G401.6 (cell line): Measurements from ENCODE around the gene MEGF6.

ENCODE experiments used
- FAIRE-seq: peaks from 2 replicates; lab custom pipeline; 2012; peaks lifted over from hg19 to GRCh38; lab: Jason Lieb, UNC

The MEGF6 gene, protein sequence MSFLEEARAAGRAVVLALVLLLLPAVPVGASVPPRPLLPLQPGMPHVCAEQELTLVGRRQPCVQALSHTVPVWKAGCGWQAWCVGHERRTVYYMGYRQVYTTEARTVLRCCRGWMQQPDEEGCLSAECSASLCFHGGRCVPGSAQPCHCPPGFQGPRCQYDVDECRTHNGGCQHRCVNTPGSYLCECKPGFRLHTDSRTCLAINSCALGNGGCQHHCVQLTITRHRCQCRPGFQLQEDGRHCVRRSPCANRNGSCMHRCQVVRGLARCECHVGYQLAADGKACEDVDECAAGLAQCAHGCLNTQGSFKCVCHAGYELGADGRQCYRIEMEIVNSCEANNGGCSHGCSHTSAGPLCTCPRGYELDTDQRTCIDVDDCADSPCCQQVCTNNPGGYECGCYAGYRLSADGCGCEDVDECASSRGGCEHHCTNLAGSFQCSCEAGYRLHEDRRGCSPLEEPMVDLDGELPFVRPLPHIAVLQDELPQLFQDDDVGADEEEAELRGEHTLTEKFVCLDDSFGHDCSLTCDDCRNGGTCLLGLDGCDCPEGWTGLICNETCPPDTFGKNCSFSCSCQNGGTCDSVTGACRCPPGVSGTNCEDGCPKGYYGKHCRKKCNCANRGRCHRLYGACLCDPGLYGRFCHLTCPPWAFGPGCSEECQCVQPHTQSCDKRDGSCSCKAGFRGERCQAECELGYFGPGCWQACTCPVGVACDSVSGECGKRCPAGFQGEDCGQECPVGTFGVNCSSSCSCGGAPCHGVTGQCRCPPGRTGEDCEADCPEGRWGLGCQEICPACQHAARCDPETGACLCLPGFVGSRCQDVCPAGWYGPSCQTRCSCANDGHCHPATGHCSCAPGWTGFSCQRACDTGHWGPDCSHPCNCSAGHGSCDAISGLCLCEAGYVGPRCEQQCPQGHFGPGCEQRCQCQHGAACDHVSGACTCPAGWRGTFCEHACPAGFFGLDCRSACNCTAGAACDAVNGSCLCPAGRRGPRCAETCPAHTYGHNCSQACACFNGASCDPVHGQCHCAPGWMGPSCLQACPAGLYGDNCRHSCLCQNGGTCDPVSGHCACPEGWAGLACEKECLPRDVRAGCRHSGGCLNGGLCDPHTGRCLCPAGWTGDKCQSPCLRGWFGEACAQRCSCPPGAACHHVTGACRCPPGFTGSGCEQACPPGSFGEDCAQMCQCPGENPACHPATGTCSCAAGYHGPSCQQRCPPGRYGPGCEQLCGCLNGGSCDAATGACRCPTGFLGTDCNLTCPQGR (N-terminal part only)

DNA sequence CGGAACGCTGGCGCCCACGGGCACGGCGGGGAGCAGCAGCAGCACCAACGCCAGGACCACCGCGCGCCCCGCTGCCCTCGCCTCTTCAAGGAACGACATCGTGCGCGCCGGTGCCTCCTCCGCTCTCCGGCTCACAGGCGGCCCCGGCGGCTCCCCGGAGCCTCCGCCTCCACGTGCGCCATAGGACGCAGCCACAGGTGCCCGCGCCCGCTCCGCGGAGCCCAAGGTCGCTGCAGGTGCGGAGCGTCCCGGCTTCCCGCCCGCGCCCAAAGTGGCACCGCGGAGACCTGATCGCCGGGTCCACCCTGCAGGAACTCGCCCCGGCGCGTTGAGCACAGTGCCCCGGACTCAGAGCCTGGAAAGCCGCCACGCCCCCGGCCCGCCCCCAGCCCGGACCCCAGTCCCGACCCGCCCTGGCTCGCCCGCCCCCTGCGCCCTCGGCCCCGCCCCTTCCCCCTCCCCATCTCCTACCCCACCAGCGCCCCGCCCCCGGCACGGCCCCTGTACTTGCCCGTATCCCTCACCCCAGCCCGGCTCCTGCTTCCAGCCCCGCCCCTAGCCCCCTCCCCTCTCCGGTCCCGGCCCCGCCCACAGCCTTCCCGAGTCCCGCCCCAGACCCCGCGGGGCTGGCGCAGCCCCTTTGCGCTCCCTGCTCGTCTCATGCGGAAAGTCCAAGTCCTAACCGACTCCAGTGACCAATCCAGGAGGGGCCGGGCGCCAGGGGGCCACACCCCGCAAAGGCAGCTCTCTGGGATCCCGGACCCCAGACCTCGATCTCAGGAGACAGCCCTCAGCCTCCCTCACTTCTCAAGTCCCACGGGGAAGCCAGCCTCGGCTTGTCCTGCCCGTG is at the start of gene MEGF6:
MEGF6 (minus strand) TSS at position 339 of the 850 bp plus-strand sequence; CDS start at position 99, 240 bp downstream.
- no peak for FAIRE-seq

DNA sequence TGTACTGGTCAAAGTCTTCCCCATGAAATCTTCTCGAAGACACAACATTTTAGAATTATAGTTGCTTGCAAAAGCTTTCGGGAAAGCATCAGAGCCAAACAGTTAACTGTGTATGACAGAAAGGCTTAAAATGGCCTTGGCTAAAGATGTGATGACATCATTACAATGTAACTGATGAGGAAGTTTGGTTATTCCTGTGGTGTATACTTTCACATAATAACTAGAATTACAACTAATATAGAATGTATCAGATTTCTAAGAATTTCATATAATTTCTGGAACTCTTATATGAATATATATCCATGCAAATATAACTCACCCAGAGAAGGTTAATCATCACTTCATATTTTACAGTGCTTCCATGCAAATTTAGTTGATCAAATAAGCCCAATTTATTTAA is 49.4 kb upstream of the MEGF6 start:
- no peak for FAIRE-seq

DNA sequence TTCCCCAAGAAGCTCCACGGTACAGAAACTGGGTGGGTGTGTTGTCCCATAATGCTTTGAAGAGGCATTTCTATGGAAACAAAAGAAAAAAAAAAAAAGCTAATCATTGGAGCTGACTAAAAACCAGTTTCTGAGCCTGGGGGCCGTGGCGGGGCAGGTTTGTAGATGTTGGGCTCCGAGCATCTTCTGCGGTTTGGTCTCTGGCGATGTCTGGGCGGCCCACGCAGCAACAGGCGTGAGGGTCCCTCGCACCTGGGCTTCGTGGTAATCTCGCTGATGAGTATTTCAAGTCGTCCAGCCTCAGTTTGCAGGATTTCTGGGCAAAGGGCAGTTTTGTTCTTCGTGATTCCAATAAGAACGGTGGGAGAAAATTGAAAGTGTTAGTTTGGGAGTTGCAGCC is 47.8 kb upstream of the MEGF6 start:
- no peak for FAIRE-seq

DNA sequence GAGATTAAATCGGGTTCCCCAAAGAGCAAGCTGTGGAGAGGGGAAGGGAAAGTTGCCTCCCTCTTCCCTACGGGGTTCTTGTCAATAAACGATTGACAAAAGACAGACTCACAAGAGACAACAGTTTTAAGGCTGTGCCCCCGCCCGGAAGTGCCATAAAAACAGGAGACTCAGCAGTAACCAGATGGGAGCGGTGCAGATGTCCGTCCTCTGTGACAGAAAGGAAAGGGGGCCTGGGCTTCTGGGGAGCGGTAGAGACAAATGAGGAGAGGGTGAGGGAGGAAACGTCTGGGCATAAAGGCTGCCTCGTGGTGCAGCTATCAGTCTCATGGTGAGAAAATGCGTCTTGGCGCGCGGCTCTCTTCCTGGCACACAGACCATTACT is 46.9 kb upstream of the MEGF6 start:
- FAIRE-seq = no peak

DNA sequence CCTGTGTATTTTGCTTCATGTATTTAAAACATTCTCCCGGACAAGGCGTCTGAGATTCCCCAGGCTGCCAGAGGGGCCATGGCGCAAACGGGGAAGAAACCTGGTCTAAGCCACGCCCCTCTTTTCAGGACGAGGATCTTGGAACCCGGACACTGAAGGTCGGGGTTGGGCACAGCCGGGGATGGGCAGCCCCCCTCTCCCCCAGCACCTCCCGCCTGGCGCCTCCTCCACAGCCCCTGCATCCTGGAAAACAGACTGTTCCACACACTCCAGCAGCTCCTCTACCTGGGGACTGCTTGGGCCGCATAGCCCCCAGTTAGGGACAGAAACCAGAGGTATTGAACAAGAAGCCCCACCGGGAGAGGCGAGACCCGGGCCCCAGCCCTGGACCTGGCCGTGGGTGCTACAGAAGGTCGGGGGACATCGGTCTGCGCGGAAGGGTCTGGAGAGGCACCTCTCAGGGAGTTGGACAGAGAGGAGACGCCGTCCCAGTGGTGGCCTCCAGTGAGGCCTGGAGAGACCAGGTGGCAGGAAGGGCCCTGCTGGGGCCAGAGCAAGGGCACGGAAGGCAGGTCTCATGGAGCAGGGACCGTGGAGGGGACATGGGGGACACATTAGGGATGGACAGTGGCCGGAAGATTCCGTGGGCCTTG is 46.4 kb upstream of the MEGF6 start:
- no peak for FAIRE-seq

DNA sequence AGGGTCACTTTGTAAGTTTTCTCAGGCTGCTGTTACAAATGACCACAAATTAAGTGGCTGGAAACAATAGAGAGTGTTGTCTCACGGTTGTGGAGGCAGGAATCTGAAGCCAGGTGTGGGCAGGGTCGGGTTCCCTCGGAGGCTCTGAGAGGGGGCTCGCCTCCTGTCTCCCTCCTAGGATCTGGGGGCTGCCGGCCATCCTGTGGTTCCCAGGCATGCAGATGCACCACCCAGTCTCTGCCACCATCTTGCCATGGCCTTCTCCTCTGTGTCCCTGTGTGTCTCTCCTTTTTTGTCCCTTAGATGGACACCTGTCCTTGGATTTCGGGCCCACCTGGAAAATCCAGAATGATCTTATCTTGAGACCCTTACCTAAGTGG is 45.8 kb upstream of the MEGF6 start:
- FAIRE-seq = no peak

DNA sequence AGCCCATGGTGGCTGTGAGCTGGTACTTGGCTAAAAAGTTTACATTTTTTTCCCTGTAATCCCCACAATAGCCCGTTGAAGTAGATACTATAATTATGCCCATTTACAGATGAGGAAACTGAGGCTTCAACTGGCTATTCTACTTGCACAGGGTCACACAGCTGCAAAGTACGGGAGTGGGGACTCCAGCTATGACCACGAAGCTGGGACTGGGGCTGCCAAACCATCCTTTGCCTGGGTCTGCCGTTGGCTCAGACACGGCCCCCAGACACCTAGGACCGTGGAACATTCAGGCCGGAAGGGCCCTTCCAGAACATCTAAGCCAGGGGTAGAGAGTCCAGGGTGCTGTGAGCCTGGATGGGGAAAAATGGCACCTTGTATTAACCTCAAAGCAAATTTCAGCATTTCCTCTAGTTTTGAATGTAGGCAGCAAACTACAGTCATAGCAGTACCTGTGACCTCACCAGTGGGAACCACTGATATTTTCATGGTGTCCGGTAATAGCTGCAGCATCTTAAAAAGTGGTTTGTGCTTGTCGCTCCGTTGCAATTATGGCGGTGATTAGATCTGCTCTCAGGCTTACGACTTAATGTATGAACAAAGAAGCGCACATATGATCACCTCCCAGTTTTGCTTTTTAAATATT is 45.3 kb upstream of the MEGF6 start:
- no peak for FAIRE-seq

DNA sequence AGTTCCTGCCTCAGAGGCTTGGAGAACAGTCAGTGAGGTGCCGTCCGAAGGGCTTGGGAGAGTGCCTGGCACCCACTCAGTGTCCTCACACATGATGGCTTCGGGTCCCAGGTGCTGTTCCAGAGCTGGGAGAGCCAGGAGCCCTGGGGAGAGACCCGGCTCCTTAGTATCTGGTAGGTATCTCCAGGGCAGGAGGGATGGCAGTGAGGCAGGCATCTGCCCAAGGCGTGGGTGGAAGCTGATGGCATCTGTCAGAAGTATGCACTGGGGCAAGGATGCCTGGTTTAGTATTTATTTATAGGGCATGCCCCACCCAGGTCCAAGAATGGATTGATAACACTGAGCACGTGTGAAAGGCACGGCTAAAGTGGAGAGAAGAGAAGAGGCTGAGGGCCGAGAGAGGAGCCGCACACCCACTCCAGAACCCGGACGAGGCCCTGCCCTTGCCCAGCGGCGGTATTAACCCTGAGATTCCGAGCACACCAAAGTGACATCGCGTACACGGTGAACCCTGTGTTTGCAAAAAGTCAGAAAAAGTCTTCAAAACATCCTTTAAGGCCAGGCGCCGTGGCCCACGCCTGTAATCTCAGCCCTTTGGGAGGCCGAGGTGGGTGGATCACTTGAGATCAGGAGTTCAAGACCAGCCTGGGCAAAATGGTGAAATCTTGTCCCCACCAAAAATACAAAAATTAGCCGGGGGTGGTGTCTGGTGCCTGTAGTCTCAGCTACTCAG is 43.4 kb upstream of the MEGF6 start:
- no peak for FAIRE-seq

DNA sequence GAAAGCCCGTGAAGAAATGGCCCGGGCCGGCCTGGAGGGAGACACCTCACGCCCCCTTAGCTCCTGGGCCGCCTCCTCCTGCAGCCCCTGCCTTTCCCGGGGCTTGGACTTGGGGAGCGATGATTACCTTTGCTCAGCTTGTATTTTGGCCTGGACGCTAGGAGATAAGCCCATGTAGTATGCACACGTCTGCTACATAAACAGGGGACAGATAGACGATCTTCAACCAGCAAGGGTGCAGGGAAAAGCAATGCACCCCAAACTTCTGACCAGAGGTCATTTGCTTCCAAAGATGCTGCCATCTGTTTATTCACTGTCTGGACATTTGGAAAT is 41.9 kb upstream of the MEGF6 start:
- no peak for FAIRE-seq

DNA sequence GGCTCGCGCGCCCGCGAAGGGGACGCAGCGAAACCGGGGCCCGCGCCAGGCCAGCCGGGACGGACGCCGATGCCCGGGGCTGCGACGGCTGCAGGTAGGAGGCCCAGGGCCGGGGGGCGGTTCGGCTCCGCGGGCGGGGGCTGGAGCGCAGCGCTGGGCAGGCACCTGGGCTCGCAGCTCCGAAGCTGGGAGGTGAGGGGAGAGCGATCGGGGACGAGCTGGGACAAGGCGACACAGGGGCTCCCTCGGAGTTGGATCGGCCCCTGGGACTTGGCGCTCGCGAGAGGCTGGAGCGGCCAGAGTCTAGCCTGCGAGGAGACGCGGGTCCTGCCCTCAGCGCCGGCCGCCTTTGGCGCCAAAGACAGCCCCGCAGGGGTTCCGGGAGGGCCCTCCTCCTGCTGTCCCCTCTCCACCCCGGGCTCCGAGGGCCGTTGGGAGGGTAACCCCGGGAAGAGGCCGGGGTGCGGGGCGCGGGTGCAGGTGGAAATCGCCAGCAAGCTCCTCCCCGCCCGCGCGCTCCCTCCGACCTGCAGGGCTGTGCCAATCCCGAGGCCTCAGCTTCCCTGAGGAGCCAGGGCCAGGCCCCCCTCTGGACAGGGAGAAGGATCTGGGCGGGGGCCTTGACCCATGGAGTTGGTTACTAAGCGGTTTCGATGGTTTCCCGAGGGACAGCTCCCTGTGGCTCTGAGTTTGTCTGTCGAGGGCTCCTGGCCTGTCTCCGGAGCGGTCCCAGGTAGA is 41.4 kb upstream of the MEGF6 start:
- FAIRE-seq = no peak

DNA sequence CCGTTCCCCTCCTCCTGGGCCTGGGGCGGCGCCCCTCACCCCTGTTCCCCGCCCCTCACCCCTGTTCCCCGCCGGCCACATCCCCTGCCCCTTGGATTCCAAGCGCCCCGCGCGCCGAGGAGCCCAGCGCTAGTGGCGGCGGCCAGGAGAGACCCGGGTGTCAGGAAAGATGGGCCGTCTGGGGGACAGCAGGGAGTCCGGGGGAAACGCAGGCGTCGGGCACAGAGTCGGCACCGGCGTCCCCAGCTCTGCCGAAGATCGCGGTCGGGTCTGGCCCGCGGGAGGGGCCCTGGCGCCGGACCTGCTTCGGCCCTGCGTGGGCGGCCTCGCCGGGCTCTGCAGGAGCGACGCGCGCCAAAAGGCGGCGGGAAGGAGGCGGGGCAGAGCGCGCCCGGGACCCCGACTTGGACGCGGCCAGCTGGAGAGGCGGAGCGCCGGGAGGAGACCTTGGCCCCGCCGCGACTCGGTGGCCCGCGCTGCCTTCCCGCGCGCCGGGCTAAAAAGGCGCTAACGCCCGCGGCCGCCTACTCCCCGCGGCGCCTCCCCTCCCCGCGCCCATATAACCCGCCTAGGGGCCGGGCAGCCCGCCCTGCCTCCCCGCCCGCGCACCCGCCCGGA is 40.7 kb upstream of the MEGF6 start, which contains the start of gene TP73:
TP73 (plus strand) TSS at position 587 of the 618 bp plus-strand sequence. CDS start 29,850 bp downstream, outside the sequence.
- FAIRE-seq = no peak

DNA sequence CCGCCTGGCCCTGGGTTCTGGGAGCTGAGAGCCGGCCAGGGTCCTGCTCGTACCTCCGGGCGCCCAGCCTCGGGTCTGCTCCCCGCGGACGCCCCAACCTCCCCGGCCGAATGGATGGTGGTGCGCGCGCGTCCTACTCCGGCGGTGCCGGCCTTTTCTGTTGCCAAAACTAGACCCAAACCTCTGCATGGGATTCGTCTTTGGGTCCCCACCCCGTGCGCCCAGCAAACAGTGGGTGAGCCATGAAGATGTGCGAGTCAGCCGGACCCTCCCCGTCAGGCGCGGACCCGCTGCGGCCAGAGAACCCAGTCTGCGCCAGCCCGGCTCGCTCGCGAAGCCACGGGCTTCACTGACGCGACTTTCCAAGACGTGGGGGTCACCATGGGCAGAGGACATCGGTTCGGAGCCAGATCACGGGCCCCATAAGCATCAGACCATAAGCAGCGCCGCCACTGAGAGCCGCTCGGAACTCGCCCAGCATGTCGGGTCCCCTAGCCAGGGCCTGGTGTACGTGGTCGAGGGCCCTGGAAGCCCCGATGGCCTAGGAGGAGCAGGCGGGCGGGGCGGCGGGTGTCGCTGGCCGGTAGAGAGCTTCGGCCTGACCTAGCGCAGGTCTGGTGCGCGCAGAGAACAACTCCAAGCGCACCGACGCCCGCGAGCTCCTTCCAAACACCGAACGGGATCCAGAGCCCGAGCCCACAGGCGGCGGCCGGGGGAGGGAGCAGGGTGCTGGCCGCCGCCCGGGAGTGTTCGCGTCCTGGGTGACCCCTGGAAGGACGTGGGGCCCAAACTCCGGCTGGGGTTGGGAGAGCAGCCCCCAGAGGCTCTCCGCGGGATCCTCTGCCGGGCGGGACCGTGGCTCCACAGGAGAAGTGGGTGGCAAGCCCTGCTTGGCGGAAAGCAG is 40.0 kb upstream of the MEGF6 start:
- no peak for FAIRE-seq

DNA sequence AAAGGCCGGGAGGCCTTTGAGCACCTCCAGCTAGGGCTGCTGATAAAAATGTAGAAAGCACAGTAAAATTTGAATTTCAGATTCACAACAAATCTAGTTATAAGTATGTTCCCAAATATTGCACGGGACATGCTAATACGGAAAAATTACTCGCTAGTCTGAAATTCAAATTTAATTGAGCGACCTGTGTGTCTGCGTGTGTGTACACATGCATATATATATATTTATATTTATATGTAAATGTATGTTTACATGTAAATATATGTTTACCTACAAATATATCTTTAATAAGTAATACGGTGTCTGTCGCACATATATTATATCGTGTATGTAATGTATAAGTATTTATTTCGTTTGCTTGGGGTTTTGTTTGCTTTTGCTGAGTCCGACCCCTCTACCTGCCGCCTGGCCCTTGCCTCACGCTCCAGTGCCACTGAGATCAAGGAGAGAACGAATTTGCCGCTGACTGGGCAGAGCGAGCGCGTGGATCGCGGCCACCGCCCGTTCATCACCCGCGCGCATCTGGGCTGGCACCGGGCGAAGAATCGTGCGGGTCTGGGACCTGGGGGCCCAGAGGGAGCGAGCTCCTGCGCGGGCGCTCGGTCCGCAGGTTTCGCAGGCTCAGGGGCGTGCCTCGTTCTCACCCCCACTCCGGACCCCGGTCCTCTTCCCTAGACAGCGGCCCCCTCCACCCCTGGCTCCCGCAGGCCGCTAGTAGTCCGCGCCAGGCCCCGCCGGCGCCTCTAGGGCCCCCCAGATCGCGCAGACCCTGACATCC is 39.1 kb upstream of the MEGF6 start:
- no peak for FAIRE-seq

DNA sequence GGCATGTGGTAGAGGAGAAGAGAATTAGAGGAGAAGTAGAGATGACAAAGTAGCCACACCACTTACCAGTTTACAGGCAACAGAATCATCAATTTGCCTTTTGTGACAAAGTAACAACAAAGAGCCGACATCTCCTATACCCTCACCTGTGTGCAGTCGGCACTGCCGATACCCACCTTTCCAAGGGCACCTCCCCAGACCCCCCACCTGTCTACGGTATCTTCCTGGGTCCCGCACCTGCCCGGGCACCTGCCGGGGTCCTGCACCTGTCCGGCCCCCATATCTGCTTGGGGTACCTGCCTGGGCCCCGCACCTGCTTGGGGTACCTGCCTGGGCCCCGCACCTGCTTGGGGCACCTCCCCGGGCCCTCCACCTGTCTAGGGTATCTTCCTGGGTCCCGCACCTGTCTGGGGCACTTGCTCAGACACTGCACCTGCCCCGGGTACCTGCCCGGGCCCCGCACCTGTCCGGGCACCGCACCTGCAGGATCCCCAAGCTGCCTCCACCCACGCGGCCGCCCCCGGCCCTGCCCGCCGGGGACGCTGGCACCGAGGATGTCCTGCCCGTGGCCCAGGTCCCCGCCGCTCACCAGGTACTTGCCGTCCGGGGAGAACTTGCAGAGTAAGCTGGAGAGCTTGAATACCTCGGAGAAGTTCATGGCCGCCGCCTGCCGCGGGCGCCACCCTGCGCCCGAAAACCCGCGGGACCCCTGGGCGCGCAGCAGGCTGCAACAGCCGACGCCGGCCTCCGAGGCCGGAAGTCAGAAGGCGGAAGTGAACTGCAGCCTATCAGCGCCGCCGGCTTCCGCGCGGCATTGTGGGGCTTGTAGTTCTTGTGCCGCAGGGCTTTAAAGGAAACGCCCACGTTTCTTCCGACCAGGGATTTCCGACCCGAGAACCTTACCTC is 38.3 kb upstream of the MEGF6 start, which contains the start of gene WRAP73:
WRAP73 (minus strand) TSS at position 762 of the 906 bp plus-strand sequence; CDS start at position 658, 104 bp downstream.
- FAIRE-seq = peak; percentile 97

DNA sequence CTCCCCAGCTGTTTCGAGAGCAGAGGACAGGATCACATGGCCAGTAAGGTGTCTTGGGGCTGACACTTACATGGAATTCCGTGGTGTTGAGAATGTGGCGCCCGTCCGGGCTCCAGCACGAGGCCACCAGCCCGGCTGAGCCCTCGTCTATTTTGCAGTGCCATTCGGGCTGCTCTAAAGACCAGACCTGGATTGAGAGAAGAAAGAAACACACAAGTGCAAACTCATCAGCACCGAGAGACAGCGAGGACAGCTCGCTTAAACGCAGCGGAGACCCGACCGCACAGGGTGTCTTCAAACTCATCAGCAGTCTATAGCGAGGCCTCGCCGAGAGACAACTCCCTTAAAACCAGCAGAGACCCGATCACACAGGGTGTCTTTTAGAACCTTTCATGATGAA is 35.3 kb upstream of the MEGF6 start:
- FAIRE-seq = no peak
